Thymus (tissue), 11 donors: Measurements from ENCODE around the gene NXN. TPM values are rescaled to one million over a fixed set of nuclear protein-coding genes. Genes with fewer than 3 reads are reported as not detected.
"Not testable (repeated sequence)": the region's sequence is repeated elsewhere in the genome, so short reads cannot be mapped to it uniquely, and the experiment has no call there.

Experiments
- DNase-seq, 9 donors: peaks; one replicate each; pipeline ENCODE4 v3.0.0-alpha.2; 2013; ENCODE audit warnings: low spot score in 9 of 9, low read depth in 6 of 9, missing footprints in 1 of 9
- H3K27ac ChIP-seq, 2 donors: one replicate each; pipeline ENCODE4 v1.5.1; 2013; ENCODE audit warnings: control low read depth in 1 of 2, low read depth in 1 of 2, low read length in 1 of 2, mild to moderate bottlenecking in 1 of 2, moderate library complexity in 1 of 2
- H3K27me3 ChIP-seq, 2 donors: one replicate each; pipeline ENCODE4 v1.5.1; 2013; ENCODE audit warnings: low read length in 1 of 2; ENCODE audit not compliant: control insufficient read depth in 2 of 2, insufficient read depth in 1 of 2
- H3K36me3 ChIP-seq, 2 donors: one replicate each; pipeline ENCODE4 v1.5.1; 2013; ENCODE audit warnings: low read length in 1 of 2, mild to moderate bottlenecking in 1 of 2, moderate library complexity in 1 of 2; ENCODE audit not compliant: control insufficient read depth in 2 of 2, insufficient read depth in 2 of 2
- H3K4me1 ChIP-seq, 2 donors: one replicate each; pipeline ENCODE4 v1.5.1; 2013; ENCODE audit warnings: low read length in 2 of 2; ENCODE audit not compliant: control insufficient read depth in 2 of 2, insufficient read depth in 2 of 2
- H3K4me3 ChIP-seq, 2 donors: one replicate each; pipeline ENCODE4 v1.5.1; 2013; ENCODE audit warnings: low read length in 2 of 2, control low read depth in 1 of 2, mild to moderate bottlenecking in 1 of 2
- H3K9me3 ChIP-seq, 2 donors: one replicate each; pipeline ENCODE4 v1.5.1; 2013; ENCODE audit warnings: low read length in 1 of 2, mild to moderate bottlenecking in 1 of 2; ENCODE audit not compliant: control insufficient read depth in 2 of 2, insufficient read depth in 1 of 2
- WGBS: extraction: QIAGEN DNeasy Blood & Tissue Kit; methylation state at CpG from one replicate; pipeline ENCODE4 v1.1.7; 2013; 5-methylcytosine and 5-hydroxymethylcytosine counted together
- polyA plus RNA-seq: library from polyadenylated mRNA; stranded (reverse); fragments of 200-250 nt; gene quantifications from one replicate; pipeline ENCODE4 v1.2.3, GENCODE V29; 2013
- total RNA-seq: library from RNA; stranded (reverse); fragments of 120-200 nt; gene quantifications from one replicate; pipeline ENCODE4 v1.2.4, GENCODE V29; 2013
- donor health status: healthy.

NXN gene
- total and polyA plus RNA-seq, 2 donors = 16.8 to 25.7 TPM

DNA sequence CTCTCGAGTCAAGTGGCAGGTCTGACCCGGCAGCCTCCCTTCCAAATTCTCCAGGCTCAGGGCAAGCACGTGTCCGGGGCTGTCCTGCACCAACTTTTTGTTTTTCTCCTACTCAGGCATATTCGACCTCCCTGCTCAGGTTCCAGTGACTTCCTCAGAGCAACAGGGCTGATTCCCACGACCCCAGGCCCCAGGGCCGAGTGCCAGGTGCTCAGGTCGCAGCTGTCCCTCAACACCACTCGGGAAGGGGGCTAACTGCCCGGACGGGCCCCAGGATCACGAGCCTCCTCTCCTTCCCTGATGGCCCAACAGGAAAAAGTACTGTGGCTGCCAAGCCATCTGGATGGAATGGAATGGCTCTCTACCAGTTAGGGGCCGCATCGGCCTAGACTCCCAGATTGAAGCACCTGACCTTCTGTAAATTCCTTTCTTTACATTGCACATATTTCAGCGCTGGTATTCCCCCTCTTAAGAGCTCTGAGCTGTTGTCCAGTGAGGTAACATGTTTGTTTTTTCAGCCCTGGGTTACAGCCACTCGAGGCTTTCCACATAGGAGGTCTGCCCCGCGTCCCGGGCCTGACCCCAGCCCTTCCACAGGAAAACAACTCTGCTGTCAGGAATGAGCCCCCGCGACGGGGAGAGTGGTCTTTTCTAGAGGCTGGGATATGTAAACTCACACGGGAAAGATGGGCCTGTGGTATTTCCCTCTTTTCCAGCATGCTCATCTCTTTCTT lies 25.0 kb downstream of the NXN start:
- no peak for DNase-seq
- Histone ChIP-seq H3K4me3 (no peak overlapping the region), H3K4me1 (peaks cover 0 to 2% of the 10 kb centered on the region in 2 donors), H3K9me3 (peaks cover 0 to 6% of the 10 kb centered on the region in 2 donors), H3K27me3 (peaks cover 0 to 19% of the 10 kb centered on the region in 2 donors), H3K36me3 (no peaks in the 10 kb centered on the region), H3K27ac (peak overlapping the region; percentile 33 to 40)
- WGBS = 78% methylated on average over 23 of the region's 23 CpGs

DNA sequence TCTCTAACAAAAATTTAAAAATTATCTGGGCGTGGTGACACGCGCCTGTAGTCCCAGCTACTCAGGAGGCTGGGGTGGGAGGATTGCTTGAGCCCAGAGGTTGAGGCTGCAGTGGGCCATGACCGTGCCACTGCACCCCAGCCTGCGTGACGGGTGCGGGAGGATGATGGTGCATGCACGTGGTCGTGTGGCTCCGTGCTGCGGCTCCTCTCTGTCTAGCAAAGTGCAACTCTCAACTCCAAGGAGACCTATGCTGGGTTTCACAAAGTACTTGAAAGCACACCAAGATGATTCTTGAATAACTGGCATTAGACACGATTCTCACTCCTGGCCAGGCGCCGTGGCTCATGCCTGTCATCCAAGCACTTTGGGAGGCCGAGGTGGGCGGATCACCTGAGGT lies 25.8 kb downstream of the NXN start:
- peaks cover 0 to 2% of the 10 kb centered on the region in 2 donors for H3K4me1 ChIP-seq
- no peaks in the 10 kb centered on the region for H3K36me3 ChIP-seq
- H3K27ac ChIP-seq = no peak overlapping the region
- peaks cover 0 to 6% of the 10 kb centered on the region in 2 donors for H3K9me3 ChIP-seq
- no peak for DNase-seq
- H3K4me3 ChIP-seq = no peak overlapping the region
- WGBS = 97% methylated on average over 16 of the region's 16 CpGs
- peaks cover 0 to 19% of the 10 kb centered on the region in 2 donors for H3K27me3 ChIP-seq

DNA sequence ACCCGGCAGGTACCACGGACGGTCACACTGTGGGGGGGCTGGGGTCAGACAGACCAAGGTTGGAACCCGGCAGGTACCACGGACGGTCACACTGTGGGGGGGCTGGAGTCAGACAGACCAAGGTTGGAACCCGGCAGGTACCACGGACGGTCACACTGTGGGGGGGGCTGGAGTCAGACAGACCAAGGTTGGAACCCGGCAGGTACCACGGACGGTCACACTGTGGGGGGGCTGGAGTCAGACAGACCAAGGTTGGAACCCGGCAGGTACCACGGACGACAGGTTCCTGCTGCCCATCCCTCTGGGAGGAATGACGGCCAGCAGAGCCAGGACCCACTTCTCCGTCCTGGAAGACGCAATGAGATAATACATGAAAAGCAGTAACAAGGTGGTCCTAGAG lies 27.0 kb downstream of the NXN start:
- not testable (repeated sequence) for H3K4me3 ChIP-seq, H3K27ac ChIP-seq, H3K9me3 ChIP-seq, DNase-seq, H3K36me3 ChIP-seq, H3K4me1 ChIP-seq
- H3K27me3 ChIP-seq = peaks cover 0 to 19% of the 10 kb centered on the region in 2 donors
- WGBS = 88% methylated on average over 15 of the region's 18 CpGs

DNA sequence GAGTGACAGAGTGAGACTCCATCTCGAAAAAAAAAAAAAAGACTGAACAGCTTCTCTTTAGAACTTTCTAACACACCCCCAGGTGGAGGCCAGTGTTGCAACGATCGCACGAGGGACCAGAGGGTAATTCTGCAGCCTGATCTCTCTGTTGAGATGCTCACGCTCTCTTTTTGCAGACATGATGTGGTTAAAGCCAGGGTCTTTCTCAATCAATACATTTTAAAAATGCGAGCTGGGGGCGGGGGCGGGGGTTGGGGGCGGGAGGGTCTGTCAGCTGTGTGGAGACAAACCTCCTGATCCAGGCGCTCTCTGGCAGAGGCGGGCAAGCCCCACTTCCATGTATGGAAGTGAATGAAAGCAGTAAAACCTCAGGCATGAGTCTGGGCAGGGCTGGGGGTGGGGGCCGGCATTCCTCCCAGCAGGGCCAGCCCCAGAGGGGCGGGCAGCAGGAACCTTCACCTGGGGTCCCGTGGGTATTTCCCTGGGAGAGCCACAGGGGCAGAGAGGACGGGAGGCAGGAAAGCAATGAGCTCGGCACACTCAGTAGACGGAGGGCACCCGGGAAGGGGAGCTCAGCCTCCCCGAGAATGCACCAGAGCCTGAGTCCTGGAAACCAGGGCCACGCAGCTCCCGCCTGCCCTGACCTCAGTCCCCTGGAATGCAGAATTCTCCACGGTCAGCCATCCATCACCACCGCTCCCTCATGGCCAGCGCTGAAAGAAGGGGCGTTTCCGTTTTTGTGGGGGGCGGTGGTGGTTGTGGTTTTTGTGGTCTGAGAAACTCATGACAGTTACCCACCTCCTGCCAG lies 28.0 kb downstream of the NXN start:
- Histone ChIP-seq H3K9me3 (peaks cover 0 to 6% of the 10 kb centered on the region in 2 donors), H3K4me3 (no peak overlapping the region), H3K27ac (peak overlapping the region in 1 of 2 donors; percentile 36), H3K4me1 (peaks cover 0 to 2% of the 10 kb centered on the region in 2 donors), H3K27me3 (peaks cover 0 to 19% of the 10 kb centered on the region in 2 donors), H3K36me3 (no peaks in the 10 kb centered on the region)
- 3% methylated on average over 27 of the region's 27 CpGs for WGBS
- no peak for DNase-seq

DNA sequence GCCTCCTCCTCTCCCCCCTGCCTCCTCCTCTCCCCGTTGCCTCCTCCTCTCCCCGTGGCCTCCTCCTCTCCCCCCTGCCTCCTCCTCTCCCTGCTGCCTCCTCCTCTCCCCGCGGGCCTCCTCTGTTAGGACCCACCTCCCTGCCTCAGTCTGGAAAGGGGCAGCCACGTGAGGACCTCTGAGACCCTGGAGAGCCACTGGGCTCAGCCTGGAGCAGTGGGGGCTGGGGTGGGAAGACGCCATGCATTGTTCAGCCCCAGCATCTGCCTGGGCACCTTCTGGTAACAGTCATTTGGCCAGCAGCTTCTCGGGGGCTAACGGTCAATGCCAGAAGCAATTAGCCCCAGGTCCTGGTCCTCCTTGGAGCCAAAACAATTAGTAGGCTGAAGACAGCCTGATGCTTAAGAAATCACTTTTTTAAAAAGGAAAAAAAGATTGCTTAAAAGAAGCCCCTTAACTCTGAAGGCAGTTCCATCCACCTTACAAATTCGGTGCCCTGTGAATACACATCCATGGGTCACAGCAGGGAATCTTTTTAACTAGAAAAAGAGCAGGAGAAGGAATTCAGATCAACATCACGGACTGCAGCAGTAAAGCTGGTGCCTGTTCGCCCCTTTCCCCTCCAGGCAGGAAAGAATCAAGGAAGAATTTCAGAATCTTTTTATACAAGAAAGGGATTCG lies 29.8 kb downstream of the NXN start:
- H3K27me3 ChIP-seq = peaks cover 0 to 19% of the 10 kb centered on the region in 2 donors
- H3K4me3 ChIP-seq = no peak overlapping the region
- H3K9me3 ChIP-seq = peaks cover 0 to 6% of the 10 kb centered on the region in 2 donors
- WGBS = 62% methylated on average over 11 of the region's 12 CpGs
- peaks cover 0 to 2% of the 10 kb centered on the region in 2 donors for H3K4me1 ChIP-seq
- peak overlapping the region; percentile 5 to 30 for H3K27ac ChIP-seq
- DNase-seq = no peak
- H3K36me3 ChIP-seq = no peaks in the 10 kb centered on the region

DNA sequence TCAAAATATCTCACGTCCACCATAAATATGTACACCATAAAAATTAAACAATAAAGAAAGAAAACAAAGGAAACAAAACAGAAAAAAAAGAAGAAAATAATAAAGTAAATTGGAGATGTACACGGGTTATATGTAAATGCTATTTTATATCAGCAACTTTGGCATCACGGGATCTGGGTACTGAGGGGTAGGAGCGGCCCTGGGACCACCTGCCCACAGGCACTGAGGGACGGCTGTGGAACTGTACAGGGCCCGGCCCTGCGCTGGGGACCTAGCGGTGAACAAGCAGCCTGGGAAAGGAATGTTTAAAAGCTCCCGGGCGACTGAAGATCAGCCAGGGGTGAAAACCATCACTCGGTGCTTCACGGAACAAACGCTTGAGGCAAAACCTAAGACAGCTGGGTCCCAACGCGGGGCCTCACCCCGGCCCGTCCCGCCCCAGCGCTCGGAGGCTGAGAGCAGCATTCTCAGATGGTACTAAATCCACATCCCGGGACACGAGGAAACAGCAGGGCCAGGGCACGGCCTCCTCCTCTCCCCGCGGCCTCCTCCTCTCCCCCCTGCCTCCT lies 31.2 kb downstream of the NXN start:
- no peak overlapping the region for H3K27ac ChIP-seq
- no peak for DNase-seq
- peaks cover 0 to 2% of the 10 kb centered on the region in 2 donors for H3K4me1 ChIP-seq
- H3K27me3 ChIP-seq = peaks cover 0 to 19% of the 10 kb centered on the region in 2 donors
- 91% methylated on average over 25 of the region's 25 CpGs for WGBS
- H3K36me3 ChIP-seq = no peaks in the 10 kb centered on the region
- H3K9me3 ChIP-seq = peaks cover 0 to 11% of the 10 kb centered on the region in 2 donors
- H3K4me3 ChIP-seq = no peak overlapping the region

DNA sequence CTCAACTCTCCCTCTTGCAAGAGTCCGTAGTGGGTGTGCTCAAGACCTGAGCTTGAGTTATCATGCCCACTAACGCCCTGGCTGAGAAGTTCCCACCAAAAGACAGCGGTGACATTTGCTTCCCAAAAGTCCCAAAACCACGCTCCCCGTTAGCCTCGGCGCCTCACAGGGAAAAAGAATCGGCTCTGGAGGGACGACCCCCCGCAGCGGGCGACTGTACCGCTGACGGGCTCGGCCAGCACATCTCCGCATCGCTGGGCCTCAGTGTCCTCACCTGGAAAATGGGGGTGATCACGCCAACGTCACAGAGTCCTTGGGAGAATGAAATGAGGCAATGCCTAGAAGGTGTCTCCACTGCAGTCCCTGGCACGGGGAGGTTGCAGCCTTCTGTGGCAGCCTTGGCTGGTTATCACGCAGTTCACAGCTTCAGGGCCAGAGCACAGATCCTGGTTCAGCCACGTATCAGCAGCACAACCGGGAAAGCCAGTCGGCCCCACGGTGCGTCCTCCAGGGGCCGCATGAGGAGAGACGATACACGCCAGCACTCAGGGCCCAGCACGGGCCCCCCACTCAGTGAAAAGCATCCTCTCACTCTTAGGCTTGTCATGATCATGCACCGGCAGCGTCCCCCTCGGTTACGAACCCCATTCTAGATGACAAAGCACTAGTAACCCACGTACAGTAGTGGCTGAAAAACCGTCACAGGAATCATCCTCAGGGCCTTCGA lies 32.9 kb downstream of the NXN start:
- peaks cover 0 to 16% of the 10 kb centered on the region in 2 donors for H3K27me3 ChIP-seq
- H3K4me1 ChIP-seq = no peaks in the 10 kb centered on the region
- H3K9me3 ChIP-seq = peaks cover 0 to 5% of the 10 kb centered on the region in 2 donors
- 97% methylated on average over 37 of the region's 37 CpGs for WGBS
- no peak for DNase-seq
- H3K27ac ChIP-seq = no peak overlapping the region
- no peak overlapping the region for H3K4me3 ChIP-seq
- H3K36me3 ChIP-seq = no peaks in the 10 kb centered on the region

DNA sequence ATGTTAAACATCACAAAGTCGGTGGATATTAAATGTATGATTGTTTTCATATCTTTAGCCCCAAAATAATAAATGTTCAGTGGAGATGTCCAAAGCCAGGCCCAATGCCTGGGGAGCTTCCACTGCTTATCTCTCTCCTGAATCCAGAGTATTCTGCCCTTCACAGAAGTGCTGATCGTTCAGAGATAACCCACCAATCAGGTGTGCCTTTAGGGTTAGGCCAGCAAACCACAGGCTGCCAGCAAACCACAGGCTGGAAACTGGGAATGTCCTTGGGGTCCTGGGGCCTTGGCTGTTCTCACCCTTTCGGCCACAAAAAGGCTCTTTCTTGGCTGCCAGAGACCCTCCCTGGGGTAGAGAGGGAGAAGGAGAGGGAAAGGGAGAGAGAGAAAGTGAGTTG lies 33.9 kb downstream of the NXN start:
- Histone ChIP-seq H3K4me3 (no peak overlapping the region), H3K27ac (no peak overlapping the region), H3K9me3 (peaks cover 0 to 5% of the 10 kb centered on the region in 2 donors), H3K27me3 (peaks cover 0 to 7% of the 10 kb centered on the region in 2 donors), H3K4me1 (no peaks in the 10 kb centered on the region), H3K36me3 (no peaks in the 10 kb centered on the region)
- WGBS = 90% methylated on average over 3 of the region's 3 CpGs
- DNase-seq = no peak
